ENCODE data around the gene CD1D. TPM values are rescaled to one million over a fixed set of nuclear protein-coding genes. Genes with fewer than 3 reads are reported as not detected.
A peak's percentile ranks its signal among the peaks of the same experiment; 100 is the strongest.

CD1D gene
- total and polyA plus RNA-seq, 3 donors from 2014 or later: 2.5 to 6.6 (median 3.1) TPM

DNA sequence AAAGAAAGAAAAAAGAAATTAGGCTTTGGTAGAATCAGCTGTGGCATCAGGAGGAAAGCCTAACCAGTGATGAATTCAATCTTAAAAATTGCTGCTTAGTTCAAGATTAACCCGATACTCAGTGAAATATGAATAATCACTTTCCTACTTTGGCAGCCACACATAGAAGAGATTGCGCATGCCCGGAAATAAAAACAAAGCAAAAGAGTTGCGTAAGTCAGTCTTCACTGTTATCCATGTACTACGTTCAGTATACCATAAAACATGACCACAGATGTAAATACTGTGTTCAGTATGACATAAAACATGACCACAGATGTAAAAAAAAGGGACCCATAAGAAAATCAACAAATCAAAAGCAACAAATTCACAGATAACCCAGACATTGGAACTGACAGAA, 19.2 kb downstream of the CD1D start:
- H3K27ac ChIP-seq: no peak overlapping the region
- H3K9me3 ChIP-seq: no peaks in the 10 kb centered on the region
- intact Hi-C loops (cut with DNase I; ENCODE audit: low total_unique reads): no loop called here
- no peaks in the 10 kb centered on the region for H3K36me3 ChIP-seq (ENCODE audit: low read depth, missing control alignments)
- 47 to 64% methylated on average over 5 of the region's 5 CpGs for WGBS, 2 donors
- TF ChIP-seq, protein P1, sequence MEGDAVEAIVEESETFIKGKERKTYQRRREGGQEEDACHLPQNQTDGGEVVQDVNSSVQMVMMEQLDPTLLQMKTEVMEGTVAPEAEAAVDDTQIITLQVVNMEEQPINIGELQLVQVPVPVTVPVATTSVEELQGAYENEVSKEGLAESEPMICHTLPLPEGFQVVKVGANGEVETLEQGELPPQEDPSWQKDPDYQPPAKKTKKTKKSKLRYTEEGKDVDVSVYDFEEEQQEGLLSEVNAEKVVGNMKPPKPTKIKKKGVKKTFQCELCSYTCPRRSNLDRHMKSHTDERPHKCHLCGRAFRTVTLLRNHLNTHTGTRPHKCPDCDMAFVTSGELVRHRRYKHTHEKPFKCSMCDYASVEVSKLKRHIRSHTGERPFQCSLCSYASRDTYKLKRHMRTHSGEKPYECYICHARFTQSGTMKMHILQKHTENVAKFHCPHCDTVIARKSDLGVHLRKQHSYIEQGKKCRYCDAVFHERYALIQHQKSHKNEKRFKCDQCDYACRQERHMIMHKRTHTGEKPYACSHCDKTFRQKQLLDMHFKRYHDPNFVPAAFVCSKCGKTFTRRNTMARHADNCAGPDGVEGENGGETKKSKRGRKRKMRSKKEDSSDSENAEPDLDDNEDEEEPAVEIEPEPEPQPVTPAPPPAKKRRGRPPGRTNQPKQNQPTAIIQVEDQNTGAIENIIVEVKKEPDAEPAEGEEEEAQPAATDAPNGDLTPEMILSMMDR (IDR thresholded peaks at IDR 0.05): no peak
- no peak for TF ChIP-seq POLR2A (IDR thresholded peaks at IDR 0.05)
- H3K4me1 ChIP-seq: no peaks in the 10 kb centered on the region
- H3K4me3 ChIP-seq: peak overlapping the region in 1 of 2 donors; percentile 23
- H3K27me3 ChIP-seq: no peaks in the 10 kb centered on the region
- DNase-seq: no peak

DNA sequence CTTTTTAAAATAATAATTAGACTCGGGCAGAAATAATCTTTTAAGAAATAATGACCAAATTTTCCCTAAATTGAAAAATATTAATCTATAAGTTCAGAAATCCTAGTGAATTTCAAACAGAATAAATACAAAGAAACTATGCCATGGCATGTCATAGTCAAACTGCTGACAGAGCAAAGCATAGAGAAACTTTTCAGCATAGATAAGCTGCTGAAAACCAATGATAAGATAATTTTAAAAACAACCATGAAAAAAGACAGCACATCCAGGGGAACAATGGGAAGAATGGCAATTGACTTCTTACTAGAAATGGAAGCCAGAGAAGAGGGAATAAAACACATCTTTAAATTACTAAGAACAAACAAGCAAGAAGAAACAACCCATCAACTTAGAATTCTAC, 19.8 kb downstream of the CD1D start:
- Histone ChIP-seq H3K4me3 (no peak overlapping the region), H3K27ac (no peak overlapping the region), H3K36me3 (ENCODE audit: low read depth, missing control alignments) (no peaks in the 10 kb centered on the region), H3K9me3 (no peaks in the 10 kb centered on the region), H3K4me1 (no peaks in the 10 kb centered on the region), H3K27me3 (no peaks in the 10 kb centered on the region)
- DNase-seq: no peak
- no peak for TF ChIP-seq POLR2A (IDR thresholded peaks at IDR 0.05)
- TF ChIP-seq, protein P1 (IDR thresholded peaks at IDR 0.05): no peak
- WGBS, 2 donors: 69 to 71% methylated on average over 1 of the region's 1 CpG
- intact Hi-C loops (cut with DNase I; ENCODE audit: low total_unique reads): no loop called here

DNA sequence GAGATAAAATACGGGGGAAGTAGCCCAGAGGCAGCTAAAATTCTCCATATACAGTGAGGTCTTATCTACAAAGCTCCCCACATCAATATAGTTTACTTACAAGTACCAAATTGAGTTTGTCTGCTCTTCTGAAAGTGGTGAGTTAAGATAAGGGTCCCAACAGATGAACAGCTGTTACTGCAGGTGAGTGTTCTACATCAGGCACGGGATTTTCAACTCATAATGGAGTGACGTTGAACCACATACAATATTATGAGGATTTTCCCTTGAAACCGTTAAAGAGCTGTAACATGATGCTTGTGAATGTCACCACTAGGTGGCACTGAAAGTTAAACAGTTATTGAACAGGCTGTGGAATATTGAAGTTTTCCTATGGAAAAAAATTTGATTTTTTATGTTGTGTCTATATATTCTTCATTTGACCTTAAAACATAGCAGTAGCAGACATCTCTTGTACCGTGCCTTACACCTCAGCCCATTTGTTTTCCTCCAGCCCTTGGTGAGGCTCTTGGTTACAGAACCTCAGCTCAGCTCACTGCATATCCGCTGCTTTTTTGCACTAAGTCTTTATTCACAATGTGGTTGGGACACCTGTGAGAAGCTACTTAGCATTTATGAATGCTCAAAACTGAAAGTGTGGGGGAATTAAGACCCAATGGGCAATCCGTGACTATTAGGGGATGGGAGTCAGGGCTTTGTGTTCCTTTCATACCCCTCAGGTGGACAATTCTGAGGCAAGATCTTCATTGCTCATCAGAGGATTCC, 23.2 kb downstream of the CD1D start:
- no peaks in the 10 kb centered on the region for H3K27me3 ChIP-seq
- H3K27ac ChIP-seq: peak overlapping the region; percentile 9 to 57
- DNase-seq: peak; percentile 77
- peak overlapping the region in 1 of 2 donors; percentile 44 for H3K4me3 ChIP-seq
- H3K36me3 ChIP-seq (ENCODE audit: low read depth, missing control alignments): no peaks in the 10 kb centered on the region
- H3K4me1 ChIP-seq: no peaks in the 10 kb centered on the region
- intact Hi-C loops (cut with DNase I; ENCODE audit: low total_unique reads): no loop called here
- TF ChIP-seq, protein P1 (IDR thresholded peaks at IDR 0.05): peak; percentile 78 to 94 (median 88)
- no peak for TF ChIP-seq POLR2A (IDR thresholded peaks at IDR 0.05)
- no peaks in the 10 kb centered on the region for H3K9me3 ChIP-seq
- 14 to 21% methylated on average over 7 of the region's 7 CpGs for WGBS, 2 donors

DNA sequence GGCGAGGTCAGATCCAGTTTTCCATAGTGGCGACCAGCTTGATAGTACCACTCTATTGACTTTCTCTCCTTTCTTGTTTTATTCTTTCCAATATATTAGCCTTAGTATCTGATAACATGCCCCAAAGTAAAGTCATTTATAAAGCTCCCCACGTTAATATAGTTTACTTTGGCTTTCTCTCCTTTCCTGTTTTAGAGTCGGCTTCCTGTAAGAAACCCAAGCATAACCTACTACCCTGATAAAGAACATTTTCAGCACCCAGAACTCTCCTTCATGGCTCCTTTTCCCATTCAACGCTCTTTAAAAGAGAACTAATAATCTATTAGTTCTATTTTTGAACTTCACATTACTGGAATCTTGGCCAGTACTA, 23.7 kb downstream of the CD1D start:
- WGBS, 2 donors: 43 to 66% methylated on average over 5 of the region's 5 CpGs
- TF ChIP-seq, protein P1 (IDR thresholded peaks at IDR 0.05): no peak
- no peak for TF ChIP-seq POLR2A (IDR thresholded peaks at IDR 0.05)
- DNase-seq: no peak

More for the DNA sequence above, 23.7 kb downstream of the CD1D start:
- Histone ChIP-seq H3K9me3 (no peaks in the 10 kb centered on the region), H3K27me3 (no peaks in the 10 kb centered on the region), H3K36me3 (ENCODE audit: low read depth, missing control alignments) (no peaks in the 10 kb centered on the region), H3K27ac (no peak overlapping the region), H3K4me1 (no peaks in the 10 kb centered on the region), H3K4me3 (no peak overlapping the region)
- intact Hi-C loops (cut with DNase I; ENCODE audit: low total_unique reads): no loop called here
